GM21529 (cell line): Measurements from ENCODE around the gene NEK1.
"Not testable (repeated sequence)": the region's sequence is repeated elsewhere in the genome, so short reads cannot be mapped to it uniquely, and the experiment has no call there.

Source experiments
- ATAC-seq: cut with Tn5 transposase; IDR thresholded peaks from one replicate; pipeline ENCODE4 v1.9.1; 2021; ENCODE audit not compliant: unreplicated experiment

NEK1 gene

GRCh38 chr4:169601016-169601771 is 11.2 kb downstream of the NEK1 start:
- ATAC-seq = peak; percentile 61

GRCh38 chr4:169594560-169595195 is 17.7 kb downstream of the NEK1 start:
- no peak for ATAC-seq

- ATAC-seq = no peak
These were observed 19.3 kb downstream of the NEK1 start for GRCh38 chr4:169593050-169593560.

- ATAC-seq = no peak
These were observed 28.8 kb downstream of the NEK1 start for GRCh38 chr4:169583563-169583962.

DNA sequence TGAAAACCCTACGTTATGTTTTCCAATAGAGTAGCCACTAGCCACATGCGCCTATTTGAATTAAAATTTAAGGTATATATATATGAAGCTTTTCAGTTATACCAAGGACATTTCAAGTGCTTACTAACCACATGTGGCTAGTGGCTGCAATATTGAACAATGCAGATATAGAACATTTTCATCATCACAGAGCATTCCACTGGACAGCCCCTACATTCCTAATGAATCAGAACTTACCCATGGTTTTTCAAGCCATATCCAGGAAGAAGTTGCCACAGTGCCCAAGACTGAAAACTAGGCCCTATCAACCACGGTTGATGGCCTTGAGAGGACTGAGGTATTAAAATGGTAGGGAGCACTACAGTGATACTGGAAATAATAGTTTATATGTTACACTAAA is 29.7 kb downstream of the NEK1 start:
- ATAC-seq = no peak

DNA sequence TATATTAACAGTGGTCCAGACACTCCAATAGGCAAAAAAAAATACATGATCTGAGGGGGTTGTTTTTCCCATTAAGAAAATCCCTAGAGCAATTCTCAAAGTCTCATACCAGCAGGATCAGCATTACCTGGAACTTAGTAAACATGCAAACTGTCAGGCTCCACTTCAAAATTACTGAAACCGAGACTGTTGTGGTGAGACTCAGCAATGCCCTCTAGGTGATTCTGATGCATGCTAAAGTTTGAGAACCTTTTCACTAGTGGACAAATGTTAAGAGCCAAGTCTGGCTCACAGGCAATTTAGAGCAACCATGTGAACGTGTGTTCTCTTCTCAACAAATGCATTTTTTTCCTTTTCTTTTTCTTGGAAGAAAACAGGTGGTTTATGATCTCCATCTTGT is 30.2 kb downstream of the NEK1 start:
- peak; percentile 97 for ATAC-seq

GRCh38 chr4:169573889-169574288 is 38.5 kb downstream of the NEK1 start:
- peak; percentile 67 for ATAC-seq

GRCh38 chr4:169571435-169571834 is 40.9 kb downstream of the NEK1 start:
- ATAC-seq = no peak

DNA sequence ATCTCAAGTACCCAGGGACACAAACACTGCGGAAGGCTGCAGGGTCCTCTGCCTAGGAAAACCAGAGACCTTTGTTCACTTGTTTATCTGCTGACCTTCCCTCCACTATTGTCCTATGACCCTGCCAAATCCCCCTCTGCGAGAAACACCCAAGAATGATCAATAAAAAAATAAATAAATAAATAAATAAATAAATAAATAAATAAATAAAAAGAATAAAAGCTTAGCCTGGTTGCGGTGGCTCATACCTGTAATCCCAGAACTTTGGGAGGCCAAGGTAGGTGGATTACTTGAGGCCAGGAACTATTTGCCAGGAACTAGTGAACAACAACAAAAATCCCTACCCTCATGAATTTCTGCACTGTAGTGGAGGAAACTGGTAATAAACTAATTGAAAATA is 41.4 kb downstream of the NEK1 start:
- ATAC-seq = not testable (repeated sequence)

- ATAC-seq = not testable (repeated sequence)
These were observed 42.1 kb downstream of the NEK1 start for GRCh38 chr4:169570266-169570665.

GRCh38 chr4:169569188-169569587 is 43.2 kb downstream of the NEK1 start:
- ATAC-seq = not testable (repeated sequence)

DNA sequence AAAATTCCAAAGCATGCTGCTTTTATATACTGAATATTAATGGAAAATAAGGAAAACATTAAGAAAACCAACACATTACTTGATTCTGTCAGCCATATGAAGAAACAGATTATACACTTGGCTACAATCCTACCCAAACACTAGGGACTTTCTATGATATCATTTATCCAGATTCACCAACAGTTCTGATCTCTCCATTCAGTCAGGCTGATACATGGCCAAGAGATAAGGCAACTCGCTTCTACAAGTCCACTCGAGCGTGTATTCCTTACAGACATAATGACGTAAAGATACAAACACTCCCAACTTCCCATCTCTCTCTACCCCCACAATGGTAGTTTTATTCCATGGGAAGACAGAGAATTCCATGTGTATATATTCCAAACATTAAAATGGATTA is 44.5 kb downstream of the NEK1 start:
- ATAC-seq = no peak

DNA sequence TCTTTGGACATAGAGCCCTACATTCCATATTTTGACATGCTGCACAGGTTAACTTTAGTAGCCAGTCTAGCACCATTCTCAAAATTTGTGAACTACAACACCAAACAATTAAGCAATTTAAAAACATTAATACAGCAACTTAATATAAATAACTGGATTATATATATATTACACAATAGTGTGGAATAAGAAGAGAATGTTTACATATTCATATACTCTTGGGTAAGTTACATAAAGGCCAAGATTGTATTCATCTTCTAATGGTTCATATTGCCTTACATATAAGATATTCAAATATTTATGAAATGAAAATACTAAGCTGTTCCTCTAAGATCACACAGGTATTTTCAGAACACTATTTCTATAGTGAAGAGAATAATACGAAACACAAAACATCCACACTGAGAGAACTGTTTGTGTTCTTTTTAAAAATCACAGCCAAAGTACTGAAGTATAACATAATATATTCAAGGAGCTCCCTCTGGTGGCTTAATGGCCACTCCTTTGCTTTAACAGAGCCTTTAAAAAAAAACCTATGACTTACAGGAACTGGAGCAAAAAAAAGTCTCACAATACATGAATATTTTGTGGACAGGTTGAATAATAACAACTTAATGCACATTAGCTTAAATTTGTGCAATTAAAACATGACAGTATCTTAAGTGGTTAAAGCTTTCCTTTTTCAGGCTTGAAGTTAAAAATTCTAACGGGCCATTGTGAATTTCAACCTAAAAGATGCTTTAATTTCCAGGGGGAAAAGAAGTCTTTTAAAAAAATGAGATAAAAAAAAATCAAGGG is 46.2 kb downstream of the NEK1 start:
- peak; percentile 82 for ATAC-seq

- no peak for ATAC-seq
These were observed 46.8 kb downstream of the NEK1 start for GRCh38 chr4:169565606-169566005.

GRCh38 chr4:169557061-169557636 is 55.2 kb downstream of the NEK1 start:
- ATAC-seq = no peak

- not testable (repeated sequence) for ATAC-seq
These were observed 65.8 kb downstream of the NEK1 start for GRCh38 chr4:169546548-169546947.

DNA sequence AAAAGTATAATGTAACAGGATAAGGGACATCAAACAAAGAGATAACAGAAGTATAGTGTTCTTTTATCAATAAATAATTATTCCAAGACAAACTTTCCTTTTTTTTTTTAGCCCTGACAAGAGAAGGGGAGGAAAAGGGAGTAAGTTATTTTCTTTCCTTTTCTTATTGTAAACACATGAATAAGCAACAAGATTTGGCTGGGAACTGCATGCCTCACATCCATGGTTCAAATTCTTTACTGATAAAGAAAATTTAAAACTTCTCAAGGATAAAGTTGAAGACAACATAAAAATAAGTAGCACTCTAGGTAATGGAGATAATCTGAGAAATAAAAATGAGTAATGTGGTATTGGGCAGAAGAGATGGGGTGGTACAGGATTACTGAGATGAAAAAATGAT is 71.6 kb downstream of the NEK1 start:
- ATAC-seq = no peak

DNA sequence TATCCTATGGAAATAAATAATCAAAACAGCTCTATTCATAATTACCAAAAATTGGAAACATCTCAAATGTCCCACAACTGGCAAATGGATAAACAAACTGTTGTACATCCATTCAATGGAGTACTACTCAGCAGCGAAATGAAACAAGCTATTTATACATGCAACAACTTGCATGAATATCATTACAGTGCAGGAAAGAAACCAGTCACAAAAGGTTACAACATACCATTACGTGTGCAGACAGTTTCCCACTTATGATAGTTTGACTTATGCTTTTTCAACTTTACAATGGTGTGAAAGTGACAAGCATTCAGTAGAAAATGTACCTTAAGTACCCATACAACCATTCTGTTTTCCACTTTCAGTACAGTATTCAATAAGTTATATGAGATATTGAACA is 82.3 kb downstream of the NEK1 start:
- no peak for ATAC-seq

GRCh38 chr4:169523796-169524195 is 88.6 kb downstream of the NEK1 start:
- ATAC-seq = no peak

DNA sequence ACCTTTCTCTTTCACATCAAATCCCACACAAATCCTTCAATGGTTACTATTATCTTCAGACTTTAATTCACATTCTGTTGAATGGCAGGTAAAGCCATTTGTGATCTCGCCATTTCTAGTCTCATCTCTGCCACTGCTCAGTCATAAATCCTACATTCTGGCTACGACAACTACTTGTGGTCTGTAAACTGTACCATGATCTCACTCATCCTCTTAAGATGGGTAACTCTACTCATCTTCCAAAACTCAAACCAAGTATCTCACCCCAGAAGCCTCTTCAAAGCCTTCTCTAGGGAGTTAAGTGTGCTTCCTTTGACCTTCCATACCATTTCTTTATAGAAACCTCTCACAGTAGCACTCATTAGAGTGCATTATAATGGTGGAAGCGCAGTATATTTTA is 101.8 kb downstream of the NEK1 start:
- no peak for ATAC-seq

- ATAC-seq = no peak
These were observed 105.5 kb downstream of the NEK1 start for GRCh38 chr4:169506903-169507302.
